Measurements from ENCODE around the gene SLC44A1. TPM values are rescaled to one million over a fixed set of nuclear protein-coding genes. Genes with fewer than 3 reads are reported as not detected.

SLC44A1 gene
- total and polyA plus RNA-seq, 2 of the 13 experiments (the other 11 are each of a cell fraction or from before 2014, with no cell fraction given) = 21.4 to 40.8 TPM

DNA sequence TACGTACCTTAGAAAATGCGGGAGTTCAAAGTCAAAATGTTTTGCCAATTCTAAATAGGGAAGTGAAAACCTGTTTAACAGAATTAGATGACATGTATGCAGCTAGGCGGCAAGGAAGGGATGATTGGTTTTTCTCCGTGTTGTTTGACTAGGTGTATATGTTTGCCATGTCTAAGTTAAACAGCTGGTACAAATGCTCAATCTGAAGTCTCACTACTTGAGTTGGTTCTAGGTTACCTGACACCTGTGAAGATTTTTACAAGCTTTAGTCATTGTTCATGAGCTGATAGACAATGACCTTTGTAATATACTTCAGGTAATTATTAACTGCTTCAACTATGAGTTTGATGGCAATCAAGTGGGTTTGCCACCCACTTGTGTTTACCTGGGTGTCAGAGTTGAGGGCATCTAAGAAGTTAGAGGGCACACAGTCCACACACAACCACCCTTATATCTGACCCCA lies 74.3 kb downstream of the SLC44A1 start (continued):
- TF ChIP-seq, protein P1, sequence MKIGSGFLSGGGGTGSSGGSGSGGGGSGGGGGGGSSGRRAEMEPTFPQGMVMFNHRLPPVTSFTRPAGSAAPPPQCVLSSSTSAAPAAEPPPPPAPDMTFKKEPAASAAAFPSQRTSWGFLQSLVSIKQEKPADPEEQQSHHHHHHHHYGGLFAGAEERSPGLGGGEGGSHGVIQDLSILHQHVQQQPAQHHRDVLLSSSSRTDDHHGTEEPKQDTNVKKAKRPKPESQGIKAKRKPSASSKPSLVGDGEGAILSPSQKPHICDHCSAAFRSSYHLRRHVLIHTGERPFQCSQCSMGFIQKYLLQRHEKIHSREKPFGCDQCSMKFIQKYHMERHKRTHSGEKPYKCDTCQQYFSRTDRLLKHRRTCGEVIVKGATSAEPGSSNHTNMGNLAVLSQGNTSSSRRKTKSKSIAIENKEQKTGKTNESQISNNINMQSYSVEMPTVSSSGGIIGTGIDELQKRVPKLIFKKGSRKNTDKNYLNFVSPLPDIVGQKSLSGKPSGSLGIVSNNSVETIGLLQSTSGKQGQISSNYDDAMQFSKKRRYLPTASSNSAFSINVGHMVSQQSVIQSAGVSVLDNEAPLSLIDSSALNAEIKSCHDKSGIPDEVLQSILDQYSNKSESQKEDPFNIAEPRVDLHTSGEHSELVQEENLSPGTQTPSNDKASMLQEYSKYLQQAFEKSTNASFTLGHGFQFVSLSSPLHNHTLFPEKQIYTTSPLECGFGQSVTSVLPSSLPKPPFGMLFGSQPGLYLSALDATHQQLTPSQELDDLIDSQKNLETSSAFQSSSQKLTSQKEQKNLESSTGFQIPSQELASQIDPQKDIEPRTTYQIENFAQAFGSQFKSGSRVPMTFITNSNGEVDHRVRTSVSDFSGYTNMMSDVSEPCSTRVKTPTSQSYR (CRISPR knock-in tag; IDR thresholded peaks at IDR 0.05; ENCODE audit: borderline replicate concordance) = no peak
- TF ChIP-seq MEIS1 (CRISPR knock-in tag; IDR thresholded peaks at IDR 0.05; ENCODE audit: borderline replicate concordance) = peak; percentile 21; the same call in 1 of the 2 replicates
- TF ChIP-seq MIXL1 (CRISPR knock-in tag; IDR thresholded peaks at IDR 0.05) = peak; percentile 37; the same call in 1 of the 2 replicates
- TF ChIP-seq FOXP1 (IDR thresholded peaks at IDR 0.05) = no peak
- peak; percentile 75 for TF ChIP-seq FOXP1 (CRISPR knock-in tag; IDR thresholded peaks at IDR 0.05)
- TF ChIP-seq TCF7 (IDR thresholded peaks at IDR 0.05; ENCODE audit: low read depth) = peak; percentile 46
- peak; percentile 80 for TF ChIP-seq NR2F6 (IDR thresholded peaks at IDR 0.05)
- TF ChIP-seq NR2F6 (CRISPR knock-in tag; IDR thresholded peaks at IDR 0.05) = peak; percentile 52; the same call in 1 of the 2 replicates
- TF ChIP-seq, protein P2, sequence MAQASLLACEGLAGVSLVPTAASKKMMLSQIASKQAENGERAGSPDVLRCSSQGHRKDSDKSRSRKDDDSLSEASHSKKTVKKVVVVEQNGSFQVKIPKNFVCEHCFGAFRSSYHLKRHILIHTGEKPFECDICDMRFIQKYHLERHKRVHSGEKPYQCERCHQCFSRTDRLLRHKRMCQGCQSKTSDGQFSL (CRISPR knock-in tag; IDR thresholded peaks at IDR 0.05) = no peak
- TF ChIP-seq, protein P3, sequence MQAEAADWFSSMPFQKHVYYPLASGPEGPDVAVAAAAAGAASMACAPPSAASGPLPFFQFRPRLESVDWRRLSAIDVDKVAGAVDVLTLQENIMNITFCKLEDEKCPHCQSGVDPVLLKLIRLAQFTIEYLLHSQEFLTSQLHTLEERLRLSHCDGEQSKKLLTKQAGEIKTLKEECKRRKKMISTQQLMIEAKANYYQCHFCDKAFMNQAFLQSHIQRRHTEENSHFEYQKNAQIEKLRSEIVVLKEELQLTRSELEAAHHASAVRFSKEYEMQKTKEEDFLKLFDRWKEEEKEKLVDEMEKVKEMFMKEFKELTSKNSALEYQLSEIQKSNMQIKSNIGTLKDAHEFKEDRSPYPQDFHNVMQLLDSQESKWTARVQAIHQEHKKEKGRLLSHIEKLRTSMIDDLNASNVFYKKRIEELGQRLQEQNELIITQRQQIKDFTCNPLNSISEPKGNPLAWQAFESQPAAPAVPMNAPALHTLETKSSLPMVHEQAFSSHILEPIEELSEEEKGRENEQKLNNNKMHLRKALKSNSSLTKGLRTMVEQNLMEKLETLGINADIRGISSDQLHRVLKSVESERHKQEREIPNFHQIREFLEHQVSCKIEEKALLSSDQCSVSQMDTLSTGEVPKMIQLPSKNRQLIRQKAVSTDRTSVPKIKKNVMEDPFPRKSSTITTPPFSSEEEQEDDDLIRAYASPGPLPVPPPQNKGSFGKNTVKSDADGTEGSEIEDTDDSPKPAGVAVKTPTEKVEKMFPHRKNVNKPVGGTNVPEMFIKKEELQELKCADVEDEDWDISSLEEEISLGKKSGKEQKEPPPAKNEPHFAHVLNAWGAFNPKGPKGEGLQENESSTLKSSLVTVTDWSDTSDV (CRISPR knock-in tag; IDR thresholded peaks at IDR 0.05) = no peak
- TF ChIP-seq, protein P4, sequence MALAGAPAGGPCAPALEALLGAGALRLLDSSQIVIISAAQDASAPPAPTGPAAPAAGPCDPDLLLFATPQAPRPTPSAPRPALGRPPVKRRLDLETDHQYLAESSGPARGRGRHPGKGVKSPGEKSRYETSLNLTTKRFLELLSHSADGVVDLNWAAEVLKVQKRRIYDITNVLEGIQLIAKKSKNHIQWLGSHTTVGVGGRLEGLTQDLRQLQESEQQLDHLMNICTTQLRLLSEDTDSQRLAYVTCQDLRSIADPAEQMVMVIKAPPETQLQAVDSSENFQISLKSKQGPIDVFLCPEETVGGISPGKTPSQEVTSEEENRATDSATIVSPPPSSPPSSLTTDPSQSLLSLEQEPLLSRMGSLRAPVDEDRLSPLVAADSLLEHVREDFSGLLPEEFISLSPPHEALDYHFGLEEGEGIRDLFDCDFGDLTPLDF (CRISPR knock-in tag; IDR thresholded peaks at IDR 0.05) = no peak
- peak; percentile 29; the same call in 1 of the 2 replicates for TF ChIP-seq SALL1 (CRISPR knock-in tag; IDR thresholded peaks at IDR 0.05)
- peak; percentile 34; the same call in 1 of the 2 replicates for TF ChIP-seq HNF4A (CRISPR knock-in tag; IDR thresholded peaks at IDR 0.05)
- no peak for TF ChIP-seq CCAR2 (optimal IDR thresholded peaks at IDR 0.05; ENCODE audit: low read depth, low read length)
- TF ChIP-seq SMAD3 (CRISPR knock-in tag; IDR thresholded peaks at IDR 0.05) = no peak
- no peak for TF ChIP-seq SYNCRIP (IDR thresholded peaks at IDR 0.05; ENCODE audit: insufficient read depth, low read depth, low read length)
- TF ChIP-seq ZZZ3 (CRISPR knock-in tag; IDR thresholded peaks at IDR 0.05; ENCODE audit: borderline replicate concordance) = no peak
- TF ChIP-seq ZNF678 (CRISPR knock-in tag; IDR thresholded peaks at IDR 0.05) = no peak
- peak in 1 of 2 experiments; percentile 37; a peak in 1 of 4 replicates for TF ChIP-seq NR2F1 (CRISPR knock-in tag; IDR thresholded peaks at IDR 0.05)
- TF ChIP-seq, protein P5, sequence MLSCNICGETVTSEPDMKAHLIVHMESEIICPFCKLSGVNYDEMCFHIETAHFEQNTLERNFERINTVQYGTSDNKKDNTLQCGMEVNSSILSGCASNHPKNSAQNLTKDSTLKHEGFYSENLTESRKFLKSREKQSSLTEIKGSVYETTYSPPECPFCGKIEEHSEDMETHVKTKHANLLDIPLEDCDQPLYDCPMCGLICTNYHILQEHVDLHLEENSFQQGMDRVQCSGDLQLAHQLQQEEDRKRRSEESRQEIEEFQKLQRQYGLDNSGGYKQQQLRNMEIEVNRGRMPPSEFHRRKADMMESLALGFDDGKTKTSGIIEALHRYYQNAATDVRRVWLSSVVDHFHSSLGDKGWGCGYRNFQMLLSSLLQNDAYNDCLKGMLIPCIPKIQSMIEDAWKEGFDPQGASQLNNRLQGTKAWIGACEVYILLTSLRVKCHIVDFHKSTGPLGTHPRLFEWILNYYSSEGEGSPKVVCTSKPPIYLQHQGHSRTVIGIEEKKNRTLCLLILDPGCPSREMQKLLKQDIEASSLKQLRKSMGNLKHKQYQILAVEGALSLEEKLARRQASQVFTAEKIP (CRISPR knock-in tag; IDR thresholded peaks at IDR 0.05; ENCODE audit: borderline replicate concordance) = no peak
- no peak for TF ChIP-seq SALL2 (CRISPR knock-in tag; IDR thresholded peaks at IDR 0.05)
- TF ChIP-seq SSRP1 (CRISPR knock-in tag; IDR thresholded peaks at IDR 0.05) = no peak
- TF ChIP-seq, protein P6, sequence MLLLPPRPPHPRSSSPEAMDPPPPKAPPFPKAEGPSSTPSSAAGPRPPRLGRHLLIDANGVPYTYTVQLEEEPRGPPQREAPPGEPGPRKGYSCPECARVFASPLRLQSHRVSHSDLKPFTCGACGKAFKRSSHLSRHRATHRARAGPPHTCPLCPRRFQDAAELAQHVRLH (CRISPR knock-in tag; IDR thresholded peaks at IDR 0.05; ENCODE audit: borderline replicate concordance, low read depth) = no peak
